Measurements from ENCODE around the gene NARF.
A peak's percentile ranks its signal among the peaks of the same experiment; 100 is the strongest.

NARF gene

DNA sequence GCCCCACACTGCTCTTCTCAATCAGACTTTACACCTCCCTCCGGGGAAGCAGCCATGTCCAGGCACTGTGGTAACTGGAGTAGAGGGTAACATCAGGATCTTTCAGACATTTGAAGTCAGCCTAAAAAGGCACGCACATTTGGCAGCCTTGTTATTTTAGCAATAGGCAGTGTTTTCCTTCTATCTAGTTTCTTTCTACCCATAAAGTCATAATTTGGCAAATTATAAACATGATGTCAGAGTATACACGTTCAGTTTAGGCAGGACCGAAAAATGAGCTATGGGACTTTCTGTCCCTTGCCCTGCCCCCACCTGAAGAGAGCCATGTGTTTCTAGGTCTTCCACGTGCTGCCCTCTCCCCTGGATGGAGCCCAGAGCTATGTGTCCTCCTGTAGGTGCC, 21.1 kb downstream of the NARF start:
- no peak for DNase-seq

DNA sequence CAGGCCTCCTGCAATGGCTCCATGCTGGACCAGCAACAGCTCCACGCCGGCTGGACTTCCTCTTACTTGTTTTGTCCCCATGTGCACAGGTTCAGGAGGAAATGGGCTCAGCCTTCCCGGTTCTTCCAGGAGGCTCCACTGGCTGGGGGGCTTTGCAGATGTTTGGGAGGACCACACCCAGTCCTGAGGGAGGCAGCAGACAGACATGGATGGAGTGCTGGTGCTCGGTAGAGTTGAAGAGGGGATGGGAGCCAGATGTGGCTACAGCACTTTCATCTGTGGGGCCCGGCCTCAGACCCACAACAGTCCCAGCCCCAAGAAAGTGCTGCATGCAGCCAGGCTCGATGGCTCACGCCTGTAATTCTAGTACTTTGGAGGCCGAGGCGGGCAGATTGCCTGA, 21.8 kb downstream of the NARF start:
- no peak for DNase-seq

DNA sequence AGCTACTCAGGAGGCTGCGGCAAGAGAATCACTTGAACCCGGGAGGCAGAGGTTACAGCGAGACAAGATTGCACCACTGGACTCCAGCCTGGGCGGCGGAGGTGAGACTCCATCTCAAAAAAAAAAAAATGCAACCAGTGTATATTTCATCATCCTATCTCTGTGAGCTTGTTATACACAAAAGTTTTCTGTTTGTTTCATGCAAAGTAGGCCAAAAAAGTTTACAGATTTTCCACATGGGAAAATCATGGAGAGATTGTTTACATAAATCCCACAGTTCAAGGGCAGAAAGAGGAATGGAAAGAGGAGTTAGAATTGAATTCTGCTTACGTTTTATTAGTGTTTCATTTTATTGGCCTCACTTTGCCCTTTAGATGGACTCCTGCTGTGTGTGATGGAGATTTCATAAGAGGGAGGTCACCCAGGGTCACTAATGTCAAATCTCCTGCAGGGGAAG, 24.7 kb downstream of the NARF start:
- DNase-seq, result no peak

DNA sequence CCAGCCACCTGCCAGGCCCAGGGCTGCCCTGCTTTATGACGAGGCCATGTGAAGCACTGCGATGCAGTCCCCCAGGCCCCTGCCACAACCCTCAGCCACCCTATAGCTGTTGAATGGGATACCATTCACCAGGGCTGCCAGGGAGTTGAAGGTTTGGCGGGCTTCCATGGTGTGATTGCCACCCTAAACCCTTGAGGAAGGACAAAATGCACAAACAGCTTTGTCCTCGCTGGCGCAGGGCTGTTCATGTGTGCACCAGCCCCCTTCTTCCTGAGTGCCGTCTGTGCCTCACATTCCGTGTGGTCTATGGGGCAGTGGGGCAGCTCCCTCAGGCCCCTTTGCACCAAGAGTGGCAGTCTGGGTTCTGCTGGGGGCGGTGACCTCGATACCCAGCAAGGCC, 25.3 kb downstream of the NARF start:
- no peak for DNase-seq

DNA sequence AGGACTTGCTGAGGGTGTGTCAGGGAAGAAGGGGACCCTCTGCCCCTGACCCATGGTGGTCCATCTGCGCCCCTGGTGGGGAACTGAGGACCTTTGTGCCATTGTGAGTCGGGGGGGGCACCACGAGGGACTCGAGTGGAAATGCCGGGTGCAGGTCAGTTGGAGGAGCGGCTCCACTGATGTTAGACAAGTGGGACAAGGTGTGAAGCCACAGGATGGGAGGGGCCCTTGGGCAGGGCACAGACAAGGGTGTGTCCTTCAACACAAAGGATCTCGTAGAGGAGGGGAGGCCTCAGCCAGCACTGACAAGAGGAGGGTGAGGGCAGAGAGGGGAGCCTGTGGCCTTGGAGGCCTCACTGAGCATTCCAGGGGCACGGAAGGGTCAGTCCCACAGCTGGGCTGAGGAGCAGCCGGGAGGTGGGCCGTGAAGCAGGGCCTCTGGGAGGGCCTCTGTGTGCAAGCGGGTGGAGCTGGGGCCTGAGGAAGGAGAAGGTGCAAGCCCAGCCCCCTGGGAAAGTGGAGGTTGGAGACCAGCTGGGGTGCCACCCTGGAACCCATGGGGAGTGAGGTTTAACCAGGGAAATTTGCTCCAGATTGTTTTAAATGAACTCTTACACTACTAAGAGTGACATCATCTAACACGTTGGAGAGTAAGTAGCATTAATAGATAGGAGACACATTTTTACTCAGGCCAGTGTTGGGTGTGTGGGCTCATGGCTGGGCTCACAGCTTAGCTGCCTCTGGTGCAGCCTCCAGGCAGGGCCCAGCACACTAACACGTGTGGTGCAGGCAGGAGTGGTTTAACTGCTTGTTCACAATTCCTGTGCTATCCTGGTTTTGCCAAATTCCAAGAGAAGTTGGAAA, 27.9 kb downstream of the NARF start:
- no peak for DNase-seq

DNA sequence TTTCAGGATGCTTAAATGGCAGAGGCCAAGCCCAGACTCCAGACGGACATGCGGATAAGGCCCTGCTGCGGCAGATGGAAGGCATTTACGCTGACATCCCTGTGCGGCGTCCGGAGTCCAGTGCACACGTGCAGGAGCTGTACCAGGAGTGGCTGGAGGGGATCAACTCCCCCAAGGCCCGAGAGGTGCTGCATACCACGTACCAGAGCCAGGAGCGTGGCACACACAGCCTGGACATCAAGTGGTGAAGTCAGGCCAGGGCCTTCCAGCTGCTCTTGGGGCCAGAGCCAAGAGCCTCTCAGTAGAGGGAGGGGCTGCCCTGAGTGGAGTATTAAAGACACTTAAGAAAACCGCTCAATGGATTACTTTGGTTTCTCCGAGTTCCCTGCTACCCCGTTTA, 29.4 kb downstream of the NARF start:
- no peak for DNase-seq

DNA sequence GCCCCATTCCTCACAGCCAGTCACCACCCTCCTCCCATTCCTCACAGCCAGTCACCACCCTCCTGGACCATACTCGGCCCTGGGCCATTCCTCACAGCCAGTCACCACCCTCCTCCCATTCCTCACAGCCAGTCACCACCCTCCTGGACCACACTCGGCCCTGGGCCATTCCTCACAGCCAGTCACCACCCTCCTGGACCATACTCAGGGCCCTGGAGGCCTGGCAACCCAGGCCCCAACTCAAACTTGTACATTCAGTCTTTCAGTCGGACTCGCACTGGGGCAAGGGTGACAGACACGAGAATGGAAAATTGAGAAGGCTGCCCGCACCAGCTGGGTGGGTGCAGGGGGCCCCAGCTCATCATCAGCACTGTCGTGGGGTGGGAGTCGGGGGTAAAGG, 30.6 kb downstream of the NARF start:
- DNase-seq, result no peak

DNA sequence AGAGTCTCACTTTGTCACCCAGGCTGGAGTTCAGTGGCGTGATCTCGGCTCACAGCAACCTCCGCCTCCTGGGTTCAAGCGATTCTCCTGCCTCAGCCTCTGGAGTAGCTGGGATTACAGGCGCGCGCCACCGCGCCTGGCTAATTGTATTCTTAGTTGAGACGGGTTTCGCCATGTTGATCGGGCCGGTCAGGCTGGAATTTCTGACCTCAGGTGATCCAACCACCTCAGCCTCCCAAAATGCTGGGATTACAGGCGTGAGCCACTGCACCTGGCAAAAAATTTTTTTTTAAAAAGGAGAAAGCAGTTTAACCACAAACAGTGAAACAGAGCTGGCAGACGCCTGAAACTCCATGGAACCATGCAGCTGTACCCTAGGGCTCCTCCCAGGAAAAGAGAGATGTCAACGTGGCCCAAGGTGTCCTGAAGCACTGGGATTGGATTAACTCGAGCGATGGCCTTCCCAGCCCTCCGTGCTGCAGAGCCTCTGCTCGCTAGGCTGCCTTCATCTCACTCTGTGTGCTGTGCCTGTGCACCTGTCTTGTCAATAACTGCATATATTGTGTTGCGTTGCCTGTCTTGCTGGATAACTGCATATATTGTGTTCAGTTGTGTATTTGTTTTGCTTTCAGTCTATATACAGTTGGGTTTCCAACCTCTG, 31.4 kb downstream of the NARF start:
- DNase-seq, result no peak

DNA sequence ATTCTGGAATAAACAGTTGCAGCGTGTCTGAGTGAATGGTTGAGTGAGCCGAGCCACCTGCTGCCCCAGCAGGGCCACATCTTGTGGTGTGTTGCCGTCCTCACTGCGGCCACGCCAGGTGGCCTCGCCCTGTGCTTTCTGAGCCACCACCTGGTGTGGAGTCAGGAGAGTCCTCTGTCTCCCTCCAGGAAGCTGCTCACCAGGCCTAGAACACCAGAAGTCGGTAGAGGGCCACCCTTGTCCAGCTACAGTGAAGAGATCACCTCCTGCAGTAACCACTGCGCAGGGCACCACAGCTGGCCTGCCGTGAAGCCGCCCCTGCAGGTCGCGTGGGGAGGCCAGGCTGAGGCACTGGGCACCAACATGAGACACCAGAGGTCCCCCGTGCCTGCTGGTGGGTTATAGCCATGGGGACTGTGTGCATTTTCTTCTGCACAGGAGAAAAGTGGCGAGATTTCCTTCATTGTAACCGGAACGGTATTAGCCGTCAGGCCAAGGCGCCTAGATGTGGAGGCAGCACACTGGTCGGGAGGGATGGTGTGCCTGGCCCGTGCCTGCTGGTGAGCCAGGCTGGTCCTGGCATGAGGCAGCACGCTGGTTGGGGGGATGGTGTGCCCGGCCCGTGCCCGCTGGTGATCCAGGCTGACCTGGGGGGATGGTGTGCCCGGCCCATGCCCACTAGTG, 32.1 kb downstream of the NARF start:
- peak; percentile 64 for DNase-seq

DNA sequence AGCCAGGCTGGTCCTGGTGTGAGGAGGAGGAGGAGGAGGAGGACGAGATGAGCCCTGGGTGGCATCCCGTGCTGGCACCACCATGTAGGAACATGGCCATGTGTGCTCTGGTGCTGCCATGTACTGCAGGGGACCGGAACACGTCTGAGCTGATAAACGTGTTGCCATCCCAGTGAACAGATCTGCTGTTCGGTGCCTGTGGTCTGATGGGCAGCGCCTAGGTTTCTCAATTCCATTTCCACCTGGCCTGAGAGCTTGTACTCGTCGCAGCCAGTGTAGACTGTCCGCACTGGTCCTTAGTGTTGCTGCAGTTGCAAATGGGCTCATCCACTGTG, 32.6 kb downstream of the NARF start:
- DNase-seq, result no peak

DNA sequence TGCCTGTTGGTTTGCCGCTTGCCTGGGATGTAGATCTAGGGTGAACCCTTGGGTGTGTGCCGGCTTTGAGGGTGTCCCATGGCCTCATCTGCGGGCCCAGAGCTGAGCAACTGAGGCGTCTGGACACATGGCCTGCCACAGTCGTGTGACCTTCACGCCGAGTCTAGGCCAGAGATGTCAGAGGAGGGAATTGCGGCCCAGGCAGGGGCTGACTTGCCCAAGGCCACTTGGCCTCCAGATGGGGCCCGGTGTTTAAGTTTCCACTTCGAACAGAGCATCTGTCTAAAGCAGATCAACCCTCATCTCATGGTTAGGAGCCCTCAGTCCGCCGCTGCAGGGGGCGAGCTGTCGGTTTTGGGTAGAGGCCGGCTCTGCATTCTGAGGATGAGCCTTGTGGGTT, 33.0 kb downstream of the NARF start:
- DNase-seq, result no peak

DNA sequence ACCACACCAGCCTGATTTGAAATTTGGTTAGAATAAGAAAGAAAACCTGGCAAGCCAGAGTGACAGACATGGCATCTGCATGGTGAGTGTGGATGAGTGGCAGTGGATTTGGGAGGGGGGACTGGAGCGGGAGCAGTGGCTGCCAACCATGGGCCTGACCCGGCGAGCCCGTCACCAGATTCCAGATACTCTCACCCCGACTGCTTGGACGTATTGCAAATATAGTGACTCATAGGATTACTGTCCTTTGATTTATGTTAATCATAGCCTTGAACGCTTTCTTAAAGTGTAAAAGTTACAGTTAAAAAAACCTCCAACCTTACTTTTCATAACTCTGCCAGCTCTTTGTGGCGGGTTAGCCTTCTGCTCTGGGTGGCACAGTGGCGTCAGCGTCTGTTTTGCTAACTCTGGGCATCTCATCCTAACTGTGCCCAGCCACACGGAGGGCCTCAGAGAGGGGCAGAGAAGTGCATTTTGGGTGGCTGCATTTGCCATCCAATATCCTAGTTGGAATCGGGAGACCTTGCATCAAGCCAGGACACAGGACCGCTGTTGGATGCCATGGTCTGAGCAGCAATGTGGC, 34.2 kb downstream of the NARF start:
- DNase-seq, result no peak

DNA sequence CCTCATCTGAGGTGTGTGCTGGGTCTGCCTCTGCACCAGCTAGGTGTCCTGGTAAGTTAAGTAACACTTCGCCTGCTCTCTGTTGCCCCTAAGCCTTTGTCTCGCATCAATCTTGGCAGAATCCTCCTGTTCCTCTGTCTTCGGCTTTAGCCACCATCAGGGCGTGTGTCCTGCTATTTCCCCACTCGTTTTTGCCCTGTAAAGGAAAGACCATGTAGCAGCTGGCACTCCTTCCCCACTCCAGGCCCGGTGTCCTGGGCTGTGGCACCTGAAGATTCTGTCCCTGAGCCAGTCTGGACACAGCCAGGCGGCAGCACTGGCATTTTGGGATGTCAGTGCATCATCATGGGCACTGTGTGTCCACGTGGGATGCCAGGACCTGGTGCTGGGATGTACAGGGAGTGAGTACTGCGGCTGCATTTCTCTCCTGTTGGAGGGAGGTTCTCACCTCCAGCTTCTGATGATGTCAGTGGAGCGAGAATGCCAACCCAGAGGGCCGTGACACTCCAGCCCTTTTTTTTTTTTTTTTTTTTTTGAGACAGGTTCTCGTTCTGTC, 34.8 kb downstream of the NARF start:
- no peak for DNase-seq

DNA sequence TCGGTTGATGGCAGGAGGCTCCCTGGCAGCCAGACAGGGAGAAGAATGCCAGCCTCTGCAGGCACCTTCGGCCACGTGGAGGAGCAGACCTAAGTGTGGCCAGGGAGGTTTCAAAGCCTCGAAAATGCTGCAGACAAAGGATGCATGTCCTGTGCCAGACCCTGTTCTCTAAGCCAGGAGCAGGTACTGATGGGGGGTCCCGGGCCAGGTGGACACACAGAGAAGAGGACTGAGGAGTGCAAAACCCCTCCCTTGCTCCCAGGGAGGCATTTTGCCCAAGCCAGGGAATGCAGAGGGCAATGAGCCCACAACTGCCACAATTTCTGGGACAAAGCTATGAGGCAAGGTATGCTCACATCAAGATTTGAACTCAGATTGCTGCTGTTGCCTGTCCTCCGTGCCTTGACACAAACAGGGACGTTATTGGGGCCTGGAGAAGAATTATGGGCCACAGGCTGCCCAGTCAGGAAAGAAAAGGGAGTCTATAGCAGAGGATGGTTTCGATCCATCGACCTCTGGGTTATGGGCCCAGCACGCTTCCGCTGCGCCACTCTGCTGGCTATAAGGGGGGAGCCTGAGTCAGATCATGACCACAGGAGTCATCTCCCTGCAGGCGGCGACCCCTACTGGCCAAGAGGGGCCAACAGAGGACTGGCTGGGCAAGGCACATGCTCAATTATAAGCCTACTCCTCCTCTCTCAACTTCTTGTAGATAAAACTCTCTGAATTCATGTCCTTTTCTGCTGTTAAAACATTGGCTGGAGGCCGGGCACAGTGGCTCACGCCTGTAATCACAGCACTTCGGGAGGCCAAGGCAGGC, 35.9 kb downstream of the NARF start:
- peak; percentile 39 for DNase-seq

DNA sequence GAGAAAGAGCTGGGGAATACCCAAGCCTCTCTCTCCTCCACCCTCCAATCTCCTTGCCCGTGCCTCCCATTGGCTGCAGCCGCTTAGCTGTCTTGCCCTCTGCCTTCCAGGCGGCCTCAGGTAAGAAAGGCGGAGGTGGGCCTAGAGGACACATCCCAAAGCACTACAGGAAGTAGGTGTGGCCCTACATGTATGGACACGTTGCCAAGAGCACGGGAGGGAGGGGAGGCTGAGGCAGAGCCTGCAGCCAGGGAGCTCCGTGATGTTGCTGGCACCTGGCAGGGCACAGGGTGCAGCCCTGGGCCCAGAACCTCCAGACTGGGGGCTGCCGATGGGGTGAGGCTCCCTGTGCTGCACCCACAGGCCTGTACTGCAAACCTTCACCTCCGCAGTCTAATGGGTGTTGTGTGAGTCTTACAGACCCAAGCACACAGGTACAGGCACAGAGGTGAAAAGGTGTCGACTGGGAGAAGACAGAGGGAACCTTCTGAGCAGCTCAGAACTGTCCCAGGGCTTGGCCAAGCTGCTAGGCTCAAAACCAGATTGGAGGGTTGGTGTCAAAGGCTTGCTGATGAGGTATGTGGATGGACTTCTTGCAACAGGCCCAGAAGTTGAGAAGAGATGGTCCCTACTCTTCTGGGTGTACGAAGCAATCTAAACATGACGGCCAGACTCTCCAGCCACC, 37.4 kb downstream of the NARF start:
- DNase-seq, result peak; percentile 83

DNA sequence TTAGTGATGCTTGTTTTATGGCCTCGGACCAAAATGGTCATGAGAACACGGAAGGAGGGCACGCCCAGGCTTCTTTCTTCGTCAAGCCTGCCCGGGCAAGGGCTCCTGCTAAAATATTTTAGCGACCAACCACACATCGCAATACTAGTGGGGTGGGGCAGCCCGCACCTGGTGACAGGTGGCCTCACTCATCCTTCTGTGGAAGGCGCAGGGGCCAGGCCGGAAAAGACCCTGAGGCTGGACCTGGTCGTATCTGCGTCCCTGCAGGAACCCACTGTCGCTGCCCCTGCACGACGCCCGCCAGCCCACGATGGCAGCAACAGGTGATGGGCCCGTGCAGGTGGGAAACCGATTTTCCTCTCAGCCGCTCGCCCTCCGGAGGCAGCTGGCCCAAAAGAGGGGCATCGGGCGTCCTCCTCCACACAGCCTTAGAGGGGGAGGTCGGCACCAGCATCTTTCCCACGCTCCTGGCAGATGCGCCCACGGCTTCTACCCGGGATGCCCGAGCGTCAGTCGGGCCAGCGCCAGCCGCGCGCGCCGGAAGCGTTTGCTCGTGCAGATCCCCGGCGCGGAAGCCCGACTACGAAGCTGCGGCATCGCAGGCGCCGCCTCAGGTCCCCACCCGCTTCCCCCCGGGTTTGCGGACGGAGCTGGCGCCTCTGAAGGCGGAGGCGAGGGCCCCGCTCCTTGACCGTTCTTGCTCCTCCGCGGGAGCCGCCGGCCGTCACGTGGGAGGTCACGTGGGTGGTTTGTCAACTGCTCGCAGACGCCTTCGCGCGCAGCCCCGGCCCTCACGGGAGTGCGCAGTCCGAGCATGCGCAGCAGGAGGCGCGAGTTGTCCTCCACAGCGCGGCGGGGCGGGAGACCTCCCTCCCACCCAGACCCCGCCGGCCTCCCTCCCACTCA, 38.2 kb downstream of the NARF start:
- DNase-seq, result peak; percentile 86

DNA sequence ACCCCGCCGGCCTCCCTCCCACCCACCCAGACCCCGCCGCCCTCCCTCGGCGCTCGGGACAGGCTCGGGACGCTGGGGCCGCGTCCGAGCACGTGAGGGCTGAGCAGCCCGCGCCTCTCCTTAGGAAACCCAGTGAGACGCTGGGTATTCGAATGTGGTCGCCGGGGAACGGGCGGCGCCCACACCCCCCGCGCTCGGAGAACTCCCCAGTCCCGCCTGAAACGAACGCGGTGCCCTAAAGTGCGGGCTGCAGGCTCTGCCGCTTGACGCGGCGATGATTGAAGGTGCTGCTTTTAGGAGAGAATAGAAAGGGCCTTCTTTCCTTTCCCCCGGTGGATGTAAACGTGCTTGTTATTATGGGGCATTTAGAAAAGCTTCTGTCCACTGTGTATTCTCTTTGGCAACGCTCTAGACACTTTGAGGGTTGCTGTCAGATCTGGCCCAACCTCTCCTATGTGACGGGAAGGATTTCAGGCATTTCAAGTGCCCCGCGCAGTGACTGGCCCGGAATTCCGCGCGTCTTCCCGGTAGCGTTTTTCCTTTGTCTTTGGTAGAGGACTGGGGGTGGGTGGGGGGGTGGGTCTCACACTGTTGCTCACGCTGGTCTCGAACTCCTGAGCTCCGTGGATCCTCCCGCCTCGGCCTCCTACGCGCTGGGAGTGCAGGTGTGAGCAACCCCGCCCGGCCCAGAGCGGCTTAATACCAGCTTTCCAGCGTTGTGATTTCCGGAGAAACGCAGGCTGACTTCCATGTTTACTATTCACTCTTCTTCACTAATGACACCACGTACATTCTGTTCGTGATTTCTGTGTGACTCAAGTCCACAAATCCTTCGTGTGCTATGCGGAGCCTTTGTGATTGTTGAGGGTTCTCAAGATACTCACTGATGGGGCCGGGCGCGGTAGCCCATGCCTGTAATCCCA, 39.2 kb downstream of the NARF start:
- no peak for DNase-seq

DNA sequence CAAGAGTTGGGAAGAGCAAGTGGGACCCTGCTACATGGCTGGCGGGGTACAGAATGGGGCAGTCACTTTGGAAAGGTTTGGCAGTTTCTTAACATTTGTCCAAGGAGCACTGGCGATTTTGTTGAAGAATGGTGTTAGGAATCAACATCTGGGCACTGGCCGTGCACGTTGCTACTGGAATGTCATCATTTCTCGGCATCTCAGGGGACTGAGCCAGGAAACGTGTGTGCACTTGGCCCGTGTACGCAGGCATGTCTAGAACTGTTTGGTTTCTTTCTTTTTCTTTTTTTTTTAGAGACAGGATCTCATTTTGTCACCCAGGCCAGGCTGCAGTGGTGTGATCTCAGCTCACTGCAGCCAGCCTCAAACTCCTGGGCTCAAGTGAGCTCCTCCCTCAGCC, 43.7 kb downstream of the NARF start:
- DNase-seq, result no peak

DNA sequence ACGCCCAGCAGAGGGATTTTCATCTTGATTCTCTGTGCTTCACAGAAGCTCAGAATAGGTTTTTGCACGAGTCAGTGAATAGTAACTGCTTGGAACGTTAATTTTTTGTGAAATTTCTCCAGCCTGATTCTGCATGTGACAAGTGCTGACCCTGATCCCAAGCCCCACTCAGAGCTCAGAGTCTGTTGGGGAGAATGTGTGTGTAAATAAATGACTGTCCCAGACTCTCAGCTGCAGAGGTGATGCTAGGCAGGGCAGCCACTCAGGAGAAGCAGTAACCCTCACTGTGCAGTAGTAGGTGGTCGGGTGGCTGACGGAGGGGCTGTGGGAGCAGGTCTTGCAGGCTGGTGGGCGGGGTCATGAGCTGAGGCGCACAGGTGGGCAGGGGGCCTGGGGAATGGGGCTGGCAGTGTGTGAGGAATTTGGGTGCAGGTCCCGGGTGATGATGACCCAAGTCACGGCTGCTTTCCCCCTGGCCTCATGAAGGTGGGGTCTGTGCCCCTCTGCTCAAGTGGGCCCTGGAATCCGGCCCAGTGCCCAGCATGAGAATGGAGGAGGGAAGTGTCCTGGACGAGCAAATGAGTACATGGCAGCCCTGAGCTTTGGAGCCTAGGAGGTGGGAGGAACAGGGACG, 44.7 kb downstream of the NARF start:
- DNase-seq, result no peak
